ENCODE measurements around the gene TMPRSS12. TPM values are rescaled to one million over a fixed set of nuclear protein-coding genes. Genes with fewer than 3 reads are reported as not detected.

The TMPRSS12 gene
- total RNA-seq, 1 donor = not detected

DNA sequence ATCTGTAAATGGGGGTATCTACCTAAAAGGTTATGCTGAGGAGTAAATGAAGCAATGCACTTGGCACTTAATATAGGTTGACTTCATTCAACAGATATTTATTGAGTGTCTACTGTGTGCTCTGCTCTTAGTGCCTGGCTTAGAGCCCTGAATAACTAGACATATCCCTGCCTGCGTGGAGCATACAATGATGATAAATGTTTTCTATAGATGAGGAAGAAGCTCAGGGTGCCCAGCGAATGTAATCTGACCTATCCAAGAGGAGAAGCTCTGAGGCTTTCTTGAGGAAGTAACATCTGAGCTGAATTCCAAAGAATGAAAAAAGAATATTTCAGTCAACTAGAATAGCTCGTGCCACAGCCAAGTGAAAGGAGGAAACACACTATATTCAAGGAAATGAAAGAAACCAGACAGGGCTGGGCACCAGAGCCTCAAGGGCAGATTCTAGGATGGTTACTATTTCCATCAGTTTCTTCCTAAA is 91.7 kb downstream of the TMPRSS12 start:
- no peak overlapping the region for H3K4me3 ChIP-seq (ENCODE audit: low read depth, low read length)
- TF ChIP-seq, protein P1, sequence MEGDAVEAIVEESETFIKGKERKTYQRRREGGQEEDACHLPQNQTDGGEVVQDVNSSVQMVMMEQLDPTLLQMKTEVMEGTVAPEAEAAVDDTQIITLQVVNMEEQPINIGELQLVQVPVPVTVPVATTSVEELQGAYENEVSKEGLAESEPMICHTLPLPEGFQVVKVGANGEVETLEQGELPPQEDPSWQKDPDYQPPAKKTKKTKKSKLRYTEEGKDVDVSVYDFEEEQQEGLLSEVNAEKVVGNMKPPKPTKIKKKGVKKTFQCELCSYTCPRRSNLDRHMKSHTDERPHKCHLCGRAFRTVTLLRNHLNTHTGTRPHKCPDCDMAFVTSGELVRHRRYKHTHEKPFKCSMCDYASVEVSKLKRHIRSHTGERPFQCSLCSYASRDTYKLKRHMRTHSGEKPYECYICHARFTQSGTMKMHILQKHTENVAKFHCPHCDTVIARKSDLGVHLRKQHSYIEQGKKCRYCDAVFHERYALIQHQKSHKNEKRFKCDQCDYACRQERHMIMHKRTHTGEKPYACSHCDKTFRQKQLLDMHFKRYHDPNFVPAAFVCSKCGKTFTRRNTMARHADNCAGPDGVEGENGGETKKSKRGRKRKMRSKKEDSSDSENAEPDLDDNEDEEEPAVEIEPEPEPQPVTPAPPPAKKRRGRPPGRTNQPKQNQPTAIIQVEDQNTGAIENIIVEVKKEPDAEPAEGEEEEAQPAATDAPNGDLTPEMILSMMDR (IDR thresholded peaks at IDR 0.05; ENCODE audit: insufficient read depth, low read length) = no peak
- peak; percentile 67 for DNase-seq (ENCODE audit: low read depth)

DNA sequence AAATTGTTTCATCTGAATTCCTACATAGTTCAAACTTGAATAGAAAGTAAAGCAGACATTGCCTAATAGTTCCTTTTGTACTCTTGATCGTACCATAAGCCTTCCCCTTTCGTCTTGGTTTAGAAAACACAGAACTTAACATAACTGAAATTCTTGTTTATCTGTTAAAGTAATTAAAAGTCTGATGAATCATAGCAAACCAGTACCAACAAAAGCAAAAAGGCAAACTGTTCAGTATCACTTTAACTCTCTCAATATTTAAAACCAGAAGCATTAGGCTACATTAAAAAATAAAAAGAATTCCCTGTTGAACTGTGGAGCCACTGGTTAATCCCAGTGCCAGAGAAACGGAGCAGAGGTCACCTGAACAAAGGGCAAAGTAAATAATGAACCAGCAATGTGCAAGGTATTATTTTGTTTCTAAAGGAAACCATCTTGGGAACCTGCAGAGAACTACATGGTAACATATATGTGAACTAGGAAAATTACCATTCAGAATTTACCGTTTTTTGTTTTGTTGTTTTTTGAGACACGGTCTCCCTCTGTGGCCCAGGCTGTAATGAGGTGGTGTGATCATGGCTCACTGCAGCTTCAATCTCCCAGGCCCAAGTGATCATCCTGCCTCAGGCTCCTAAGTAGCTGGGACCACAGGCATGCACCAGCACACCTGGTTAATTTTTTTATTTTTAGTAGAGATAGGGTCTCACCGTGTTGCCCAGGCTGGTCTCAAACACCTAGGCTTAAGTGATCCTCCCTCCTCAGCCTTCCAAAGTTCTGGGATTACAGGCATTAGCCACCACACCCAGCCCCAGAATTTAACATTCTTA is 92.5 kb downstream of the TMPRSS12 start:
- TF ChIP-seq, protein P1 (IDR thresholded peaks at IDR 0.05; ENCODE audit: insufficient read depth, low read length) = no peak
- H3K4me3 ChIP-seq (ENCODE audit: low read depth, low read length) = no peak overlapping the region

DNA sequence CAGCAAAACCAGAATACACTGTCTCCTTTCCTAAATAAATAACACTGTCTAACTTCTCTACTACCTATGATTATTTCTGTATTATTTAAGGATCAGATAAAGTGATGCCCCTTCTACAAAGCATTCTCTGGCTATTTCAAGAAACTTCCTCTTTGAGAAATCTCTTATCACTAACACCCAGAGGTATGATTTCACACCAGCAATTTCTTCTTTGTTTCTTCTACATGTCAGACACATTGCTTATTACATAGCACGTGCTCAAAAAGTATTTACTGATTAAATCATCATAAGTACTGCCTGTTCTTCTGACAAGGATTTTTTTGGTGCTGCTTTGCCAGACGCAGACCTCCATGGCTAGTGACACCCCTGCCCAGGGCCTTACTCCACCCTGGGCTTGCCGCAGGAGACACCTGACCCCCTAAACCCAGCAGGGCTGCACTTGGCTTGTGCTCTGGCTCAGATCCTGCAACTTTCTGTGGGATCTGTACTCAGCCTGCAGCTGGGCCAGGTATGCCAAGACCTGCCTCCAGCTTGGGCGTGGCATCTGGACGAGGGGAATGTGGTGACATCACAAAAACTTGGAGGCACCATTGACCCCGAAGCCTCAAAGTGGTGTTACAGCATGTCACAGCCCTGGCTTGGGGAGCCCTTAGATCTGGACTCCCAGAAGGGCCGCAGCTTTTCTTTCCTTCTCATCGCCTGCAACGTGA is 94.2 kb downstream of the TMPRSS12 start:
- H3K4me3 ChIP-seq (ENCODE audit: low read depth, low read length) = no peak overlapping the region
- no peak for DNase-seq (ENCODE audit: low read depth)
- TF ChIP-seq, protein P1 (IDR thresholded peaks at IDR 0.05; ENCODE audit: insufficient read depth, low read length) = no peak

More for the DNA sequence above, 92.5 kb downstream of the TMPRSS12 start:
- peak; percentile 67 for DNase-seq (ENCODE audit: low read depth)

Small RNAs within 50 kb of the gene (small RNA-seq; reads per million reads assigned to genes)
- not detected for gene AC013244.2
- gene RN7SL519P = not detected

Other genes starting within 250 kb of the TMPRSS12 start
- gene ATF1, start 78.8 kb upstream of the TMPRSS12 start, total RNA-seq (ENCODE audit: low replicate concordance) = 31.0 and 39.5 TPM in 2 replicates
- not detected in 2 replicates for gene HIGD1C, start 109.6 kb downstream of the TMPRSS12 start, total RNA-seq (ENCODE audit: low replicate concordance)
- gene SLC11A2, start 183.5 kb downstream of the TMPRSS12 start, total RNA-seq (ENCODE audit: low replicate concordance) = 50.7 and 53.7 TPM in 2 replicates
- gene LETMD1, start 205.4 kb downstream of the TMPRSS12 start, total RNA-seq (ENCODE audit: low replicate concordance) = 30.5 and 40.6 TPM in 2 replicates
- 19.1 and 42.4 TPM in 2 replicates for gene CSRNP2, start 240.7 kb downstream of the TMPRSS12 start, total RNA-seq (ENCODE audit: low replicate concordance)

Data from fibroblast of the aortic adventitia (primary cell).